Measurements from ENCODE around the gene RBM7.

Gene RBM7

GRCh38 chr11:114400216-114400914, at the start of gene RBM7, which contains the start of gene C11orf71:
Gene RBM7 (plus strand): TSS chr11:114400666. CDS start chr11:114400672, 6 bp downstream.
Gene C11orf71 (minus strand): TSS chr11:114400511. CDS start chr11:114400331, 180 bp downstream.
- peak; percentile 99 for DNase-seq (ENCODE audit: low spot score)

GRCh38 chr11:114353443-114353842, 47.0 kb upstream of the RBM7 start:
- DNase-seq (ENCODE audit: low spot score) = no peak

GRCh38 chr11:114354076-114354475, 46.4 kb upstream of the RBM7 start:
- no peak for DNase-seq (ENCODE audit: low spot score)

- DNase-seq (ENCODE audit: low spot score) = no peak
Measured at GRCh38 chr11:114358716-114359115, 41.8 kb upstream of the RBM7 start.

GRCh38 chr11:114359342-114359741, 41.1 kb upstream of the RBM7 start:
- no peak for DNase-seq (ENCODE audit: low spot score)

GRCh38 chr11:114362326-114362725, 38.1 kb upstream of the RBM7 start:
- DNase-seq (ENCODE audit: low spot score) = no peak

GRCh38 chr11:114362958-114363357, 37.5 kb upstream of the RBM7 start:
- no peak for DNase-seq (ENCODE audit: low spot score)

GRCh38 chr11:114366331-114367243, 33.9 kb upstream of the RBM7 start:
- no peak for DNase-seq (ENCODE audit: low spot score)

GRCh38 chr11:114367244-114367957, 33.1 kb upstream of the RBM7 start:
- DNase-seq (ENCODE audit: low spot score) = no peak

GRCh38 chr11:114368918-114369680, 31.4 kb upstream of the RBM7 start:
- no peak for DNase-seq (ENCODE audit: low spot score)

- no peak for DNase-seq (ENCODE audit: low spot score)
Measured at GRCh38 chr11:114375052-114375451, 25.4 kb upstream of the RBM7 start.

GRCh38 chr11:114377612-114378267, 22.7 kb upstream of the RBM7 start:
- DNase-seq (ENCODE audit: low spot score) = no peak

- no peak for DNase-seq (ENCODE audit: low spot score)
Measured at GRCh38 chr11:114379394-114380069, 20.9 kb upstream of the RBM7 start.

- no peak for DNase-seq (ENCODE audit: low spot score)
Measured at GRCh38 chr11:114382509-114382908, 18.0 kb upstream of the RBM7 start.

GRCh38 chr11:114384487-114384886, 16.0 kb upstream of the RBM7 start:
- no peak for DNase-seq (ENCODE audit: low spot score)

- DNase-seq (ENCODE audit: low spot score) = no peak
Measured at GRCh38 chr11:114386131-114386530, 14.3 kb upstream of the RBM7 start.

GRCh38 chr11:114386545-114386944, 13.9 kb upstream of the RBM7 start:
- DNase-seq (ENCODE audit: low spot score) = no peak

- DNase-seq (ENCODE audit: low spot score) = no peak
Measured at GRCh38 chr11:114392735-114393667, 7.5 kb upstream of the RBM7 start.

GRCh38 chr11:114395736-114396135, 4.7 kb upstream of the RBM7 start:
- no peak for DNase-seq (ENCODE audit: low spot score)
